ENCODE results near the gene HMG20A.

The HMG20A gene

GRCh38 chr15:77480859-77481633 is 60.4 kb downstream of the HMG20A start:
- peak in 1 of 3 experiments; percentile 40 for DNase-seq

- peak in 2 of 3 experiments; percentile 21 to 67 for DNase-seq
Measured at GRCh38 chr15:77481670-77482069, 61.0 kb downstream of the HMG20A start.

- no peak for DNase-seq
Measured at GRCh38 chr15:77482570-77482969, 61.9 kb downstream of the HMG20A start.

- no peak for DNase-seq
Measured at GRCh38 chr15:77483425-77484140, 62.9 kb downstream of the HMG20A start.

- DNase-seq = no peak
Measured at GRCh38 chr15:77484994-77485393, 64.3 kb downstream of the HMG20A start.

GRCh38 chr15:77486542-77487468 is 66.1 kb downstream of the HMG20A start:
- DNase-seq = no peak

GRCh38 chr15:77487469-77487842 is 66.8 kb downstream of the HMG20A start:
- DNase-seq = peak in 1 of 3 experiments; percentile 32

GRCh38 chr15:77487888-77488287 is 67.2 kb downstream of the HMG20A start:
- no peak for DNase-seq

- DNase-seq = no peak
Measured at GRCh38 chr15:77489647-77490046, 69.0 kb downstream of the HMG20A start.

- DNase-seq = no peak
Measured at GRCh38 chr15:77493324-77493907, 72.7 kb downstream of the HMG20A start.

- DNase-seq = no peak
Measured at GRCh38 chr15:77494073-77494867, 73.6 kb downstream of the HMG20A start.

GRCh38 chr15:77494964-77495363 is 74.3 kb downstream of the HMG20A start:
- DNase-seq = no peak

- no peak for DNase-seq
Measured at GRCh38 chr15:77495838-77496596, 75.3 kb downstream of the HMG20A start.

- peak; percentile 35 to 87 (median 72) for DNase-seq
Measured at GRCh38 chr15:77496715-77497109, 76.0 kb downstream of the HMG20A start.

- DNase-seq = peak in 2 of 3 experiments; percentile 75 to 93
Measured at GRCh38 chr15:77497110-77497737, 76.5 kb downstream of the HMG20A start.

GRCh38 chr15:77497942-77498361 is 77.3 kb downstream of the HMG20A start:
- DNase-seq = no peak

- DNase-seq = no peak
Measured at GRCh38 chr15:77499087-77499760, 78.5 kb downstream of the HMG20A start.

GRCh38 chr15:77500989-77501388 is 80.3 kb downstream of the HMG20A start:
- no peak for DNase-seq

GRCh38 chr15:77502379-77503095 is 81.8 kb downstream of the HMG20A start:
- no peak for DNase-seq
